NB4 (cell line): ENCODE measurements around the gene CCDC78.
"Not testable (repeated sequence)": the region's sequence is repeated elsewhere in the genome, so short reads cannot be mapped to it uniquely, and the experiment has no call there.

ENCODE experiments used
- DNase-seq: peaks from one replicate; pipeline ENCODE4 v3.0.0; 2010; ENCODE audit warnings: low read depth
- H3K4me3 ChIP-seq: one replicate; pipeline ENCODE4 v1.5.1; 2011; ENCODE audit warnings: mild to moderate bottlenecking, low read depth, low read length, moderate library complexity
- MYC ChIP-seq: IDR thresholded peaks from 2 replicates; pipeline ENCODE4 v1.6.1; 2011; ENCODE audit warnings: low read depth, low read length
- POLR2A ChIP-seq: IDR thresholded peaks from 2 replicates; pipeline ENCODE4 v1.6.1; 2011; ENCODE audit warnings: mild to moderate bottlenecking; ENCODE audit not compliant: insufficient read length; ENCODE audit errors: extremely low read depth
- TF ChIP-seq, protein P1 (sequence below): IDR thresholded peaks from one replicate; pipeline ENCODE4 v1.5.1; 2012; ENCODE audit warnings: low read depth, low read length
- TF ChIP-seq, protein P2 (sequence below): IDR thresholded peaks from 2 replicates; pipeline ENCODE4 v1.6.1; 2011; ENCODE audit warnings: low read depth, low read length

CCDC78 gene

GRCh38 chr16:747978-748746 lies 21.9 kb upstream of the CCDC78 start:
- TF ChIP-seq, protein P1, sequence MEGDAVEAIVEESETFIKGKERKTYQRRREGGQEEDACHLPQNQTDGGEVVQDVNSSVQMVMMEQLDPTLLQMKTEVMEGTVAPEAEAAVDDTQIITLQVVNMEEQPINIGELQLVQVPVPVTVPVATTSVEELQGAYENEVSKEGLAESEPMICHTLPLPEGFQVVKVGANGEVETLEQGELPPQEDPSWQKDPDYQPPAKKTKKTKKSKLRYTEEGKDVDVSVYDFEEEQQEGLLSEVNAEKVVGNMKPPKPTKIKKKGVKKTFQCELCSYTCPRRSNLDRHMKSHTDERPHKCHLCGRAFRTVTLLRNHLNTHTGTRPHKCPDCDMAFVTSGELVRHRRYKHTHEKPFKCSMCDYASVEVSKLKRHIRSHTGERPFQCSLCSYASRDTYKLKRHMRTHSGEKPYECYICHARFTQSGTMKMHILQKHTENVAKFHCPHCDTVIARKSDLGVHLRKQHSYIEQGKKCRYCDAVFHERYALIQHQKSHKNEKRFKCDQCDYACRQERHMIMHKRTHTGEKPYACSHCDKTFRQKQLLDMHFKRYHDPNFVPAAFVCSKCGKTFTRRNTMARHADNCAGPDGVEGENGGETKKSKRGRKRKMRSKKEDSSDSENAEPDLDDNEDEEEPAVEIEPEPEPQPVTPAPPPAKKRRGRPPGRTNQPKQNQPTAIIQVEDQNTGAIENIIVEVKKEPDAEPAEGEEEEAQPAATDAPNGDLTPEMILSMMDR = no peak
- no peak for DNase-seq

GRCh38 chr16:746637-747036 lies 20.4 kb upstream of the CCDC78 start:
- TF ChIP-seq, protein P2, sequence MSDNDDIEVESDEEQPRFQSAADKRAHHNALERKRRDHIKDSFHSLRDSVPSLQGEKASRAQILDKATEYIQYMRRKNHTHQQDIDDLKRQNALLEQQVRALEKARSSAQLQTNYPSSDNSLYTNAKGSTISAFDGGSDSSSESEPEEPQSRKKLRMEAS = no peak
- TF ChIP-seq POLR2A (no peak), MYC (no peak)
- TF ChIP-seq, protein P1 = no peak
- DNase-seq = no peak

More at GRCh38 chr16:747978-748746, 21.9 kb upstream of the CCDC78 start:
- no peak overlapping the region for H3K4me3 ChIP-seq

DNA sequence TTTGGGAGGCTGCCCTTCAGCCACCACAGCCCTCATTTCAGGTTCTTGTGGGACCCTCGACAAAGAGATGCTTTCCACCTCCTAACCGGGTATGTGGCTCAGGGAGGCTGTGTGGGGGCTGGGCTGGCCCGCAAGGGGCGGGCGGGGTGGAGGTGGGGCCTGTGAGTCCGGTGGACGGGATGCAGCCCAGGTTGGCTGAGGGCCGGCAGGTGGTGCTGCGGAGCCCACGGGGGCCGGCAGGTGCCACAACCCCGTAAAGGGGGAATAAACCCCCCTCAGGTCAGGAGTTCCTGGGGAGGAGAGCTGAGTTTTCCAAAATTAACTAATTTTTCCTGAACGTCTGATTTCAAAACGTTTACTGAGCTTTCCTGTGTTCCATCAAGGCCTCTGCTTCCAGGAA lies 19.5 kb upstream of the CCDC78 start:
- H3K4me3 ChIP-seq = no peak overlapping the region
- DNase-seq = no peak
- TF ChIP-seq, protein P2 = no peak
- TF ChIP-seq, protein P1 = no peak
- no peak for TF ChIP-seq POLR2A
- no peak for TF ChIP-seq MYC

More at GRCh38 chr16:746637-747036, 20.4 kb upstream of the CCDC78 start:
- no peak overlapping the region for H3K4me3 ChIP-seq

GRCh38 chr16:743794-744500 lies 17.7 kb upstream of the CCDC78 start:
- H3K4me3 ChIP-seq = no peak overlapping the region
- TF ChIP-seq, protein P1 = peak; percentile 20
- TF ChIP-seq MYC = no peak
- DNase-seq = no peak

DNA sequence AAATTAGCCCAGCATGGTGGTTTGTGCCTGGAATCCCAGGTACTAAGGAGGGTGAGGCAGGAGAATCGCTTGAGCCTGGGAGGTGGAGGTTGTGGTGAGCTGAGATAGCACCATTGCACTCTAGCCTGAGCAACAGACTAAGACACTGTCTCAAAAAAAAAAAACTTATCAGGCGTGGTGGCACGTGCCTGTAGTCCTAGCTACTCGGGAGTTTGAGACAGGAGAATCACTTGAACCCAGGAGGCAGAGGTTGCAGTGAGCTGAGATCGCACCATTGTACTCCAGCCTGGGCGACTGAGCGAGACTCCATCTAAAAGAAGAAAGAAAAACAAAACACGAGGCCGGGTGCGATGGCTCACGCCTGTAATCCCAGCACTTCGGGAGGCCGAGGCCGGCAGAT lies 16.7 kb upstream of the CCDC78 start:
- H3K4me3 ChIP-seq, DNase-seq: not testable (repeated sequence)

DNA sequence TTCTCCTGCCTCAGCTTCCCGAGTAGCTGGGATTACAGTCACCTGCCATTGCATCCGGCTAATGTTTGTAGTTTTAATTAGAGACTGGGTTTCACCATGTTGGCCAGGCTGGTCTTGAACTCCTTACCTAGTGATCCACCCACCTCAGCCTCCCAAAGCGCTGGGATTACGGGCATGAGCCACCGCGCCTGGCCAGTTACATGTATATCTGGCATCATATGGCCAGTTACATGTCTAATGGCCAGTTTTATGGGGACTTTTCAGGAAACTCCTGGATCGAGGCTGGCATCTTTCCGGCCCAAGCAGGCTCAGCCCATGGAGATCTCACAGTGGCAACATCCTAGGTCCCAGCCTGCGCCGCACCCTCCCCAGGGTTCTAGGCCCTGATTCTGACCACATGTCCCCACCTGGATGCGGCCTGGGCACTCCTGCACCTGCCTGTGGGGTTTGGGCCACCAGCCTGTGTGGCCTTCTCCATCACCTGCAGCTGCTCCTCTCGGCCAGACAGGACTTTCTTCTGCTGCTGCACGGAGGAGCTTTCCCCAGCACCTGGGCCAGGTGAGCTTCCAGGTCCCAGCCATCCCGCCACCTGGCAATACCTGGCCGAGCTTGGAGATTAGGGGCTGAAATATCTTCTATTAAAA lies 15.9 kb upstream of the CCDC78 start:
- DNase-seq = no peak
- no peak for TF ChIP-seq MYC
- no peak for TF ChIP-seq POLR2A
- TF ChIP-seq, protein P1 = no peak
- TF ChIP-seq, protein P2 = no peak
- no peak overlapping the region for H3K4me3 ChIP-seq
